ENCODE measurements around the gene RBBP8NL.

Gene RBBP8NL

DNA sequence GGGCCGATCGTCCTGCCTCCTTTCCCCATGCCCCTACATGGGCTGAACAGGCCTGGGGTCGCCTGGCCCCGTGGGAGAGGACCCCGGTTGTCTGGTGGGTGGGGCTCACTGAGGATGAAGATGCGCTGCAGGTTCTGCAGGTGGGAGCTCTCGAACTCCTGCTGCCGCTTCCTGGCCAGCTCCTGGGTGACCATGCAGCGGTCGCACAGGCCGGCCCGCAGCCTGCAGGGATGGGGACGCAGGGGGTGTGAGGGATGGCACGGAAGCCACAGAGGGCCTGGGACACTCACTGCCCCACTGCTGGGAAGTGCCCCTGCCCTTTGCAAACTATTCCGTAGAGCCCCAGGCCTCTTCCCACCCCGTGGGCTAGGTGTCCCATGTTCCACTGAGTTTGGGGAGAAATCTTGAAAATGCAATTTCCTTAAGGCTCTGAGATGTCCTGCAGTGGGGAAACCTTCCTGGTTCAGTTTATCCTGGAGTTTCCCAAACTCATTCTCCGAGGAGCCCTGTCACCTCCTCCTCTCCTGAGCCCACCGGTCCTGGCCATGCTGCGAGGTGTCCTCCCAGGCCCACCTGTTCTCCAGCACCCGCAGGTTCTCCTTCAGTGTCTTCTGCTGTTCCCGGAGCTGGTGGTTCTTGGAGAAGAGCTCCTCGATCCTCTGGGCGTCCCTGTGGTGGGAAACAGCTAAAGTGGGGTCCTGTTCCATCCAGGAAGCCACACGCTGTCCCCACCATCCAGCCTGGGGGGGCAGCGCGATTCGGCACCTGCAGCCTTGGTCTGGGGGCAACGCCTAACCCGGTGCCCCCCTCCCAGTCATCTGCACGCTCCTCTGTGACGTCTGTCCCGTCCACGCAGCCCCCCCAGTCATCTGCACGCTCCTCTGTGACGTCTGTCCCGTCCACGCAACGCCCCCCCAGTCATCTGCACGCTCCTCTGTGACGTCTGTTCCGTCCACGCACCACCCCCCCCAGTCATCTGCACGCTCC, 10.4 kb downstream of the RBBP8NL start:
- H3K4me1 ChIP-seq (ENCODE audit: insufficient read depth, low read length): no peaks in the 10 kb centered on the region
- 93% methylated on average over 43 of the region's 43 CpGs for WGBS
- H3K36me3 ChIP-seq (ENCODE audit: insufficient read depth, low read length): no peaks in the 10 kb centered on the region
- H3K4me3 ChIP-seq (ENCODE audit: low read length): no peak overlapping the region
- H3K27me3 ChIP-seq (ENCODE audit: insufficient read depth, low read length): no peaks in the 10 kb centered on the region
- no peak overlapping the region for H3K9ac ChIP-seq (ENCODE audit: low read depth, low read length)
- no peak overlapping the region for H3K27ac ChIP-seq (ENCODE audit: low read depth, low read length)
- H3K9me3 ChIP-seq (ENCODE audit: insufficient read depth, low read depth, low read length): no peaks in the 10 kb centered on the region

DNA sequence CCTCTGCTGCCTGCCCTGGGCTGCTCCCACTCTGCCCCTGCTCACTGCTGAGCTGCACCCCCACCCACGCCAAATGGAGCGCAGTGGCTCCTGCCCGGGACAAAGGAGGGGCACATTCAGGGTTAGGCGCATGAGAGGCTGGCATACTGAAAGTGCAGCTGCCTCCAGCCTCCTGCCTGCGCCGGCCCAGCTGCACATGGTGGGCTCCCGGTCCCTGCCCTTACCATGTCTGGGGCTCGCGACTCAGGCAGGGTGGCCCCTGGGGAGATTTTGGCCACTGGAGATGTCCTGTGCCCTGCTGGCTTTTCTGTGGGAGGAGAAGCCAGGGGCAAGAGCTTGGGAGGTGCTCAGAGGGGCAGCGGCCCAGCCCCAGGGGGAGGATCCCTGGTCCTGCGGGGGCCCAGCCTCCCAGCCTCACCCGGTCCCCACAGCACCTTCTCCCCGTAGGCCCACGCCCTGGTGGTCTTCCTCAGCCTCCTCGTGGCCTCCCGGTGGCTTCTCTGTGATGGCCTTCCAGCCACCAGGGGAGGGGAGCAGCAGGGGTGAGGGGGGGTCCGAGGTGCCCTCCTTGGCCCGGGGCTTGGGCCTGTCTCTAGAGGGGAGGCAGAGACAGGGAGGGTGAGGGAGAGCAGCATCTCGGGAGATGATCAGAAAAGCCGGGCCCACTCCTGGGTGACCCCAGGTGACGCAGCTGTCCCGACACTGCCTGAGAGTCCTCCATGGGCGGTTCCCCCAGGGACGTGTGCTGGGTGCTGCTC, 11.8 kb downstream of the RBBP8NL start:
- no peak overlapping the region for H3K27ac ChIP-seq (ENCODE audit: low read depth, low read length)

DNA sequence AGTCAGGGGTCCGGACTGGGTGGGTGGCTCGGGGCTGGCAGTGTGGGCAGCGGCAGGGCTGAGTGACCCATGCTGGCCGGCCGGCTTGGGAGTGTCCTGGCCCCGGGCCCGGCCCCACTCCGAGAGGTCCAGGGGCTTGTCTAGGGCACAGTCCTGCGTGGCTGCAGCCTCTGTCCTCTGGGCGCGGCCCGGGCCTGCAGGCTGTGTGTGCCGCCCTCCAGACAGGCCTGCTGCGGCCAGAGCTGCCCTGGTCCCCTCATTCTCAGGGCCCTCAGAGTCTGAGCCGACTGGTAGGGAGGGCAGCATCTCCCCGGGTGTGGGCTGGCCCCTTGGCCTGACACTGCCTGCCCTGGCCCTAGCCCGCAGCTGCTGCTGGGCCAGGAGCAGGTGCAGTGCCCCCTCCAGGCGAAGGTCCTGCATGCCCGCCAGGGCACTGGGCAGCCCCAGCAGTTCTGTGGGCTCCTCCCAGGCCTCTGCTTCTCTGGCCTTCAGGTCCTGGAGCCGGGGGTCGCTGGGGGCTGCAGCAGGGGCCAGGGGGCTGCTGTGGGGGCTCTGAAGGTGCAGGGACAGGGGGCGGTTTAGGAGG, 13.3 kb downstream of the RBBP8NL start:
- H3K9ac ChIP-seq (ENCODE audit: low read depth, low read length): no peak overlapping the region
- H3K9me3 ChIP-seq (ENCODE audit: insufficient read depth, low read depth, low read length): no peaks in the 10 kb centered on the region
- no peak overlapping the region for H3K4me3 ChIP-seq (ENCODE audit: low read length)
- no peaks in the 10 kb centered on the region for H3K36me3 ChIP-seq (ENCODE audit: insufficient read depth, low read length)
- H3K4me1 ChIP-seq (ENCODE audit: insufficient read depth, low read length): no peaks in the 10 kb centered on the region
- H3K27ac ChIP-seq (ENCODE audit: low read depth, low read length): no peak overlapping the region
- 89% methylated on average over 22 of the region's 22 CpGs for WGBS
- H3K27me3 ChIP-seq (ENCODE audit: insufficient read depth, low read length): no peaks in the 10 kb centered on the region

More for the DNA sequence above, 11.8 kb downstream of the RBBP8NL start:
- H3K9me3 ChIP-seq (ENCODE audit: insufficient read depth, low read depth, low read length): no peaks in the 10 kb centered on the region
- WGBS: 91% methylated on average over 24 of the region's 24 CpGs
- no peaks in the 10 kb centered on the region for H3K36me3 ChIP-seq (ENCODE audit: insufficient read depth, low read length)
- H3K4me1 ChIP-seq (ENCODE audit: insufficient read depth, low read length): no peaks in the 10 kb centered on the region
- H3K9ac ChIP-seq (ENCODE audit: low read depth, low read length): no peak overlapping the region
- no peak overlapping the region for H3K4me3 ChIP-seq (ENCODE audit: low read length)
- no peaks in the 10 kb centered on the region for H3K27me3 ChIP-seq (ENCODE audit: insufficient read depth, low read length)

DNA sequence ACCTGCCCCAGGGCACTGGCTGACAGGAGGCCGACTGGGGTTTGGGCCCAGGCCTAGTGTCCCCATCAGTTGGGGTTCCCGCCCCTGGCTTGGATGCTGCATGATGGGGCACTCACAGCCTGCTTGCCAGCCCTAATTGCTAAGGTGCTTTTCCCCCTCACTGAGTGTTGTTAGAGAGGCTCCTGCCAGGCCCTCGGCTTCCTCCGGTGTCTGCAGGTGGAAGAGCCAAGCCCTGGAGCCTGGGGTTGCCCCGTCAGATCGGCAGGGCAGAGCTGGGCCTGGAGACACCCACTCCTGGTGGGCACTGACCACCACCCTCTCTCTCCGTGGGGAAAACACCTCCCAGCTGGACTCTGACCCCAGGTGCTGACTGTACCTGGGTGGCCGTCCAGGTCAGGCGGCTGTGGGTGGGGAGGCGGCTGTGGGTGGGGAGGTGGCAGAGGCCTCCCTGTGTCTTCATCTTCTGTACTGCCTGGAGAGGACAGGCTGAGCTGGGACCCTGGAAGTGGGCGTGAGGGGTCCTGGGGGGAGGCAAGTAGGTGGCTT, 14.2 kb downstream of the RBBP8NL start:
- Histone ChIP-seq H3K36me3 (ENCODE audit: insufficient read depth, low read length) (no peaks in the 10 kb centered on the region), H3K27ac (ENCODE audit: low read depth, low read length) (no peak overlapping the region), H3K4me1 (ENCODE audit: insufficient read depth, low read length) (no peaks in the 10 kb centered on the region), H3K4me3 (ENCODE audit: low read length) (no peak overlapping the region), H3K9ac (ENCODE audit: low read depth, low read length) (no peak overlapping the region), H3K27me3 (ENCODE audit: insufficient read depth, low read length) (peaks cover 4% of the 10 kb centered on the region; the same call in 1 of the 2 replicates), H3K9me3 (ENCODE audit: insufficient read depth, low read depth, low read length) (no peaks in the 10 kb centered on the region)
- WGBS: 96% methylated on average over 11 of the region's 11 CpGs

DNA sequence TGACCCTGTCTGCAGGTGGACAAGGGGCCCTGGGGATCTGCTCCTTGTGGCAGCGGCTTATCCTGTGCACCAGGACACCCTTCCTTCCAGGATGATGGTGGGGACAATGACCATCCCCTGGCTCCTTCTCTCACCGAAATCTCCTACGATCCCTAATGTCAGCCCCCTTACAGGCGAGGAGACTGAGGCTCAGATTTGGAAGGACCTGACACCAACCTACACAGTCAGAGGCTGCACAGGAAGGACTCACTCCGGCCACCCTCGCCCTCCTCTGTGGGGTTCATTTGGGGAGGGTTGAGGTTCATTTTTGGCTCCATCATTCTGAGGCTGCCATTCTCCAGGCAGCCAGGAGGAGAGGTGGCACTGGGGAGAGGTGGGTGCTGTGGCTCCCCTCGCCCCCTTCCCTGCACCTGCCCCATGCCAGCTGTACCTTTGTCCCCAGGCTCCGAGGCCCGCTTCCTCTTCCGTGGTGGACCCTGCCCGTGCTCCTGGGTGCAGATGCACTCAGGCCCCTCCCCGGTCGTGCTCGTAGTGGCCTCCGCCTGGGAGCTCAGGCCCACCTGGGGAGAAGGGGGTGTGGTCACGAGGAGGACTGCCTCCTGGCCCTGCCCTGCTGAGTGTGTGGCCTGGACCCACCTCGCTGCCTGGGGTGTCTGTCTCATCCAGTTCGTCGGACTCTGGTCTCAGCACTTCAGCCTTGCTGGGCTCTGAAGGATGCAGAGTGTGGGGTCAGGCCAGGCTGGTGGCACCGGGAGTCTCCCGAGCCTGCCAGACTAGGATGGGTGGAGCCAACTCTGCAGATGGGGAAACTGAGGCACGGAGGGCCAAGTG, 14.9 kb downstream of the RBBP8NL start:
- 82% methylated on average over 22 of the region's 22 CpGs for WGBS
- no peak overlapping the region for H3K27ac ChIP-seq (ENCODE audit: low read depth, low read length)
- no peaks in the 10 kb centered on the region for H3K9me3 ChIP-seq (ENCODE audit: insufficient read depth, low read depth, low read length)
- no peaks in the 10 kb centered on the region for H3K36me3 ChIP-seq (ENCODE audit: insufficient read depth, low read length)
- peaks cover 8% of the 10 kb centered on the region; the same call in 1 of the 2 replicates for H3K27me3 ChIP-seq (ENCODE audit: insufficient read depth, low read length)
- H3K9ac ChIP-seq (ENCODE audit: low read depth, low read length): no peak overlapping the region
- H3K4me1 ChIP-seq (ENCODE audit: insufficient read depth, low read length): no peaks in the 10 kb centered on the region
- H3K4me3 ChIP-seq (ENCODE audit: low read length): no peak overlapping the region

DNA sequence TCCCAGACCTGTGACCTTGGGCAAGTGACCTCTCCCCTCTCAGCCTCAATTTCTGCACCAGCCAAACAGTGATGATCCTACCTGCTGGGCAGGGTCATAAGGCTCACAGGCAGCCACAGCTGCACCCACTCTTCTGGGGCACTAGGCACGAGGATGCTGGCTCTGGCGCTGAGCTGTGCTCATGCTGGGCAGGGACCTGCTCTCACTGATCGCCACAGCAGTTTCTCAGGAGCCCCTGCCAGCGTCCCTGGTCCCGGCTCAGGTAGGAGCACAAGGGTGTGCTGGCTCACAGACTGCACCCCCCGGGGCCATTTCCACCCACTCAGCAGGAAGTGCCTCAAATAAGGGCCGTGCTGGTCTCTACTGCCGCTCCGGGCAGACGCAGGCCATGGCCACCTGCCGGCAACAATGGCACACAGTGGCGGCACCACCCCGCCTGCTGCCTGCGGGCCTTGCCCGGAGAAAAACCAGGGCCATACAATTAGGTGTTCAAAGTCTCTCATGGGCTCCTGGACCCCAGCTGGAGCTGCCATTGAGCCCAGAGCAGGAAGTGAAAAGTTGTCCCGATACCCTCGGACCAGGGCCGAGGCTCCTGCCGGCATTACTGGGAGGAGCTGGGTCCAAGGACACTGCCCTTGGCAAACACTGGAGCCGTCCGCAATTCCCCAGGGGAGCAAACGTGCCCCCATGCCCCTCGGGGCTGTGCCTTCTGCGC, 15.7 kb downstream of the RBBP8NL start:
- Histone ChIP-seq H3K4me1 (ENCODE audit: insufficient read depth, low read length) (no peaks in the 10 kb centered on the region), H3K9me3 (ENCODE audit: insufficient read depth, low read depth, low read length) (no peaks in the 10 kb centered on the region), H3K36me3 (ENCODE audit: insufficient read depth, low read length) (no peaks in the 10 kb centered on the region), H3K27me3 (ENCODE audit: insufficient read depth, low read length) (peaks cover 8% of the 10 kb centered on the region; the same call in 1 of the 2 replicates), H3K9ac (ENCODE audit: low read depth, low read length) (no peak overlapping the region), H3K4me3 (ENCODE audit: low read length) (no peak overlapping the region), H3K27ac (ENCODE audit: low read depth, low read length) (no peak overlapping the region)
- 87% methylated on average over 24 of the region's 24 CpGs for WGBS

DNA sequence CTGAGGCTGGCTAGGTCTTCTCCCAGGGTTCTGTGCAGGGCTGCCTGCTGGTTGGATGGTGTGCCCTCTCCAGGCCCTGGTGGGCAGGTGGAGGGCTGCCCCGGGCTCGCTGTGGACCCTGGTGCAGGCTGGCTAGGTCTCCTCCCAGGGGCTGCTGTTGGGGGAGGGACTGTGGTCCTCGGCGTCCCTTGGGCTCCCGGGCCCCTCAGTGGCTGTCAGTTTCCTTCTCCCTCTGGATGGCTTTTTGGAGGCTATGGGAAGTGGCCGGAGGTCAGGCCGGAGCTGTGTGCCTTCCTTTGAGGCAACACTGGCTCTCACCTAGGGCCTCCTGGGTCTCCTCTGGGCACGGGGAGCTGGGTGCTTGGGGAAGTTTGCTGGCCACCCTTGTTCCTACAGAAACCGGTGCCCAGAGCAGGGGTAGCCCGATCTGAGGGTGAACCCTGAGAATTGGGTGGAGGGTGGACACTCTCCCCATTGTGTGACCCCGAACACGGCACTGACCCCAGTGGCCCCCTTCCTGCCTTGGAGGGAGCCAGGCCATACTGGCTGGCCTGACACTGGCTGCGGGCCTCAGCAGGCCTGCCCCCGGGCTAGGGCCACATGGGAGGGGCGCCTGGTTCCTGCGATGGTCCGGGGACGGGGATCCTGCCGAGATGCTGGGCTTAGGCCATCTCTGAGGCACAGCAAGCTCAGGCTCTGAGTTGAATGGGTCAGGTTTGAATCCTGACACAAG, 16.4 kb downstream of the RBBP8NL start:
- no peaks in the 10 kb centered on the region for H3K36me3 ChIP-seq (ENCODE audit: insufficient read depth, low read length)
- H3K27me3 ChIP-seq (ENCODE audit: insufficient read depth, low read length): peaks cover 8% of the 10 kb centered on the region; the same call in 1 of the 2 replicates
- H3K4me3 ChIP-seq (ENCODE audit: low read length): no peak overlapping the region
- 88% methylated on average over 19 of the region's 19 CpGs for WGBS
- no peak overlapping the region for H3K27ac ChIP-seq (ENCODE audit: low read depth, low read length)
- H3K9ac ChIP-seq (ENCODE audit: low read depth, low read length): no peak overlapping the region
- no peaks in the 10 kb centered on the region for H3K9me3 ChIP-seq (ENCODE audit: insufficient read depth, low read depth, low read length)
- no peaks in the 10 kb centered on the region for H3K4me1 ChIP-seq (ENCODE audit: insufficient read depth, low read length)

DNA sequence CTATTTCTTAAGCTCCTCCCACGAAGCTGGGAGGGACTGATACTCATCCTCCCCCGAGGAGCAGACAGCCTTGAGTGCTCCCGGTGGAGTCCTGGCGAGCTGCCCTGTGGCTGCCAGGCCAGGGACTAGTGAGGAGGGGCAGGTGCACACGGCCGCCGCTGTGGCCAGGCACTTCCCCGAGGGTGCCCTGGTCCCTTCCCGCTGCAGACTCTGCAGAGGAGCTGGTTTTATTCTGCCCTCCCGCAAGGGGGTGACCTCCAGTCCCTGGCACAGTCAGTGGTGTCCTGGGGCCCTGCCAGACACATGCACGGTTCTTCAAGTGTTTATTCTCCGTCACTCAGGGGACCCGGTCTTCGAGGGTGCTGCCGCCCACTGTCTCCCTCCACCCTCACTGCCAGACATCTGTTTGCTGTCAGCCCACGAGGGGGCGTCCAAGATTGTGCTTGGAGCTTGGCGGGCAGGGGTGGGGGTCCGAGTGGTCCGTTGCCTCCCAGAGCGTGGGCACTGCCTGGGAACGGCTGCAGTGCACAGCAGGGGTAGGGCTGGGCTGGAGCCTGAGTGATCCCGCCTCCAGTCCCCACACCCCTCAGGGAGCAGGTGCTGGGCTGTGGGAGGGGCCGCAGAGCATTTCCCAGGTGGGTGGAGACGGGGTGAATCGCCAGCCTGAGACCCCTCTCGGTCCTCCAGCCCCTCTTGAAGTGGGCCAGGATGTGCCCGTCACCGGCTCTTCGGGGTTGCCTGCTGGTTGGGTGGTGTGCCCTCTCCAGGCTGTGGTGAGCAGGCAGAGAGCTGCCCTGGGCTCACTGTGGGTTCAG, 17.2 kb downstream of the RBBP8NL start:
- no peaks in the 10 kb centered on the region for H3K36me3 ChIP-seq (ENCODE audit: insufficient read depth, low read length)
- H3K27ac ChIP-seq (ENCODE audit: low read depth, low read length): no peak overlapping the region
- H3K9me3 ChIP-seq (ENCODE audit: insufficient read depth, low read depth, low read length): no peaks in the 10 kb centered on the region
- WGBS: 32% methylated on average over 30 of the region's 30 CpGs
- no peaks in the 10 kb centered on the region for H3K4me1 ChIP-seq (ENCODE audit: insufficient read depth, low read length)
- H3K9ac ChIP-seq (ENCODE audit: low read depth, low read length): no peak overlapping the region
- H3K27me3 ChIP-seq (ENCODE audit: insufficient read depth, low read length): peaks cover 8% of the 10 kb centered on the region; the same call in 1 of the 2 replicates
- H3K4me3 ChIP-seq (ENCODE audit: low read length): no peak overlapping the region

Measured in HUES64 (cell line).